ENCODE data around the gene CYTH4.

DNA sequence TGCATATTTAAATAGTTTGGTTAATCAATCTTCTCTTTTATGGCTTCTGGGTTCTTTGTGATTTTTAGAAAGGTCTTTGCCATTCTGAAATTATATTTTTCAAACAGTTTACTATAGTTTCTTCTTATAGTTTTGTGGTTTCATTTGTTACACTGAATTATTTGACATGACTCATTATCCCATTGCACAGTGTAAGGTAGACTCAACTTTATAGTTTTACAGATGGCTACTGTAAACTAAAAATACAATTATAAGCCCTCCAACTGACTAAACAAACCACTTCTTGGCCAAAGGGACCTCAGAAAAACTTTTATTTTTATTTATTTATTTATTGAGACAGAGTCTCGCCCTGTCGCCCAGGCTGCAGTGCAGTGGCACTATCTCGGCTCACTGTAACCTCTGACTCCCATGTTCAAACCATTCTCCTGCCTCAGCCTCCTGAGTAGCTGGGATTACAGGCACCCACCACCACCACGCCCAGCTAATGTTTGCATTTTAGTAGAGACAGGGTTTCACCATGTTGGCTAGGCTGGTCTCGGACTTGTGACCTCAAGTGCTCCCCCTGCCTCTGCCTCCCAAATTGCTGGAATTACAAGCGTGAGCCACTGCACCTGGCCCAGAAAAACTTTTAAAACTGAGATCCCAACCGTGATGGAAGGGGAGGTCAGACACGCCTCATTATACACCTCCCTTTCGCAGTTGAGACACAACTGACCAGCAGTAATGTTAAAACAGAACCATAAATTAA lies 24.1 kb upstream of the CYTH4 start:
- TF ChIP-seq EZH2 (IDR thresholded peaks at IDR 0.05), result no peak
- TF ChIP-seq POLR2AphosphoS5 (IDR thresholded peaks at IDR 0.05; ENCODE audit: low read depth, low read length), result no peak
- TF ChIP-seq, protein P1, sequence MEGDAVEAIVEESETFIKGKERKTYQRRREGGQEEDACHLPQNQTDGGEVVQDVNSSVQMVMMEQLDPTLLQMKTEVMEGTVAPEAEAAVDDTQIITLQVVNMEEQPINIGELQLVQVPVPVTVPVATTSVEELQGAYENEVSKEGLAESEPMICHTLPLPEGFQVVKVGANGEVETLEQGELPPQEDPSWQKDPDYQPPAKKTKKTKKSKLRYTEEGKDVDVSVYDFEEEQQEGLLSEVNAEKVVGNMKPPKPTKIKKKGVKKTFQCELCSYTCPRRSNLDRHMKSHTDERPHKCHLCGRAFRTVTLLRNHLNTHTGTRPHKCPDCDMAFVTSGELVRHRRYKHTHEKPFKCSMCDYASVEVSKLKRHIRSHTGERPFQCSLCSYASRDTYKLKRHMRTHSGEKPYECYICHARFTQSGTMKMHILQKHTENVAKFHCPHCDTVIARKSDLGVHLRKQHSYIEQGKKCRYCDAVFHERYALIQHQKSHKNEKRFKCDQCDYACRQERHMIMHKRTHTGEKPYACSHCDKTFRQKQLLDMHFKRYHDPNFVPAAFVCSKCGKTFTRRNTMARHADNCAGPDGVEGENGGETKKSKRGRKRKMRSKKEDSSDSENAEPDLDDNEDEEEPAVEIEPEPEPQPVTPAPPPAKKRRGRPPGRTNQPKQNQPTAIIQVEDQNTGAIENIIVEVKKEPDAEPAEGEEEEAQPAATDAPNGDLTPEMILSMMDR (IDR thresholded peaks at IDR 0.05 in 2 of 3, conservative IDR thresholded peaks at IDR 0.05 in 1 of 3; ENCODE audit: borderline replicate concordance in 1 of 3, insufficient read depth in 1 of 3, low read depth in 2 of 3, low read length in 2 of 3), result no peak
- TF ChIP-seq, protein P2, sequence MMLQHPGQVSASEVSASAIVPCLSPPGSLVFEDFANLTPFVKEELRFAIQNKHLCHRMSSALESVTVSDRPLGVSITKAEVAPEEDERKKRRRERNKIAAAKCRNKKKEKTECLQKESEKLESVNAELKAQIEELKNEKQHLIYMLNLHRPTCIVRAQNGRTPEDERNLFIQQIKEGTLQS (IDR thresholded peaks at IDR 0.05), result no peak
- no peak for TF ChIP-seq RAD21 (IDR thresholded peaks at IDR 0.05; ENCODE audit: low read depth)
- no peak for TF ChIP-seq ZNF274 (IDR thresholded peaks at IDR 0.05; ENCODE audit: low read depth, low read length)
- no peak for TF ChIP-seq JUND (IDR thresholded peaks at IDR 0.05)
- TF ChIP-seq, protein P3, sequence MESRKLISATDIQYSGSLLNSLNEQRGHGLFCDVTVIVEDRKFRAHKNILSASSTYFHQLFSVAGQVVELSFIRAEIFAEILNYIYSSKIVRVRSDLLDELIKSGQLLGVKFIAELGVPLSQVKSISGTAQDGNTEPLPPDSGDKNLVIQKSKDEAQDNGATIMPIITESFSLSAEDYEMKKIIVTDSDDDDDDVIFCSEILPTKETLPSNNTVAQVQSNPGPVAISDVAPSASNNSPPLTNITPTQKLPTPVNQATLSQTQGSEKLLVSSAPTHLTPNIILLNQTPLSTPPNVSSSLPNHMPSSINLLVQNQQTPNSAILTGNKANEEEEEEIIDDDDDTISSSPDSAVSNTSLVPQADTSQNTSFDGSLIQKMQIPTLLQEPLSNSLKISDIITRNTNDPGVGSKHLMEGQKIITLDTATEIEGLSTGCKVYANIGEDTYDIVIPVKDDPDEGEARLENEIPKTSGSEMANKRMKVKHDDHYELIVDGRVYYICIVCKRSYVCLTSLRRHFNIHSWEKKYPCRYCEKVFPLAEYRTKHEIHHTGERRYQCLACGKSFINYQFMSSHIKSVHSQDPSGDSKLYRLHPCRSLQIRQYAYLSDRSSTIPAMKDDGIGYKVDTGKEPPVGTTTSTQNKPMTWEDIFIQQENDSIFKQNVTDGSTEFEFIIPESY (IDR thresholded peaks at IDR 0.05; ENCODE audit: extremely low read depth, insufficient replicate concordance, low read length), result no peak

Data from HCT116 (cell line).